Stimulated activated CD4-positive, alpha-beta T cell treated with anti-CD3 and anti-CD28 coated beads, Interleukin-15, amount 100 ng/mL, for 24 hours (primary cell): Measurements from ENCODE around the gene OGA.
"Not testable (repeated sequence)": the region's sequence is repeated elsewhere in the genome, so short reads cannot be mapped to it uniquely, and the experiment has no call there.

Source experiments
- DNase-seq: peaks from one replicate; pipeline ENCODE4 v3.0.0-alpha.2; 2020

OGA gene

GRCh38 chr10:101793526-101793925 lies 24.7 kb downstream of the OGA start:
- DNase-seq: no peak

GRCh38 chr10:101789686-101790085 lies 28.6 kb downstream of the OGA start:
- no peak for DNase-seq

- DNase-seq: not testable (repeated sequence)
These were observed 29.0 kb downstream of the OGA start for GRCh38 chr10:101789231-101789630.

- DNase-seq: no peak
These were observed 32.4 kb downstream of the OGA start for GRCh38 chr10:101785801-101786200.

- DNase-seq: no peak
These were observed 33.7 kb downstream of the OGA start for GRCh38 chr10:101784558-101784957.

- no peak for DNase-seq
These were observed 34.5 kb downstream of the OGA start for GRCh38 chr10:101783736-101784118.

- DNase-seq: peak; percentile 95
These were observed 35.2 kb downstream of the OGA start, which contains the start of gene NPM3 for GRCh38 chr10:101782811-101783735. TSS of gene NPM3 (minus strand) at chr10:101783446. CDS start at chr10:101783390, 56 bp downstream.

- peak; percentile 18 for DNase-seq
These were observed 36.0 kb downstream of the OGA start for GRCh38 chr10:101781984-101782810.

GRCh38 chr10:101781655-101781983 lies 36.6 kb downstream of the OGA start:
- DNase-seq: no peak

- peak; percentile 80 for DNase-seq
These were observed 37.2 kb downstream of the OGA start for GRCh38 chr10:101780818-101781654.

GRCh38 chr10:101780187-101780817 lies 37.9 kb downstream of the OGA start:
- peak; percentile 21 for DNase-seq

GRCh38 chr10:101779544-101780186 lies 38.6 kb downstream of the OGA start:
- peak; percentile 92 for DNase-seq

GRCh38 chr10:101778781-101779543 lies 39.3 kb downstream of the OGA start:
- peak; percentile 38 for DNase-seq

- no peak for DNase-seq
These were observed 40.0 kb downstream of the OGA start for GRCh38 chr10:101778151-101778780.

- no peak for DNase-seq
These were observed 40.6 kb downstream of the OGA start for GRCh38 chr10:101777619-101778145.

- DNase-seq: no peak
These were observed 42.0 kb downstream of the OGA start for GRCh38 chr10:101776161-101776817.

GRCh38 chr10:101775273-101776160 lies 42.7 kb downstream of the OGA start, which contains the start of gene FGF8:
TSS of gene FGF8 (minus strand) at chr10:101776114. CDS start at chr10:101775900, 214 bp downstream.
- DNase-seq: no peak

GRCh38 chr10:101774589-101775272 lies 43.5 kb downstream of the OGA start:
- DNase-seq: peak; percentile 27
